ENCODE results near the gene NFXL1.

The NFXL1 gene

GRCh38 chr4:47798165-47798564 is 116.2 kb downstream of the NFXL1 start:
- FAIRE-seq (no peak), DNase-seq (ENCODE audit: insufficient read length, low spot score) (no peak)
- TF ChIP-seq, protein P1, sequence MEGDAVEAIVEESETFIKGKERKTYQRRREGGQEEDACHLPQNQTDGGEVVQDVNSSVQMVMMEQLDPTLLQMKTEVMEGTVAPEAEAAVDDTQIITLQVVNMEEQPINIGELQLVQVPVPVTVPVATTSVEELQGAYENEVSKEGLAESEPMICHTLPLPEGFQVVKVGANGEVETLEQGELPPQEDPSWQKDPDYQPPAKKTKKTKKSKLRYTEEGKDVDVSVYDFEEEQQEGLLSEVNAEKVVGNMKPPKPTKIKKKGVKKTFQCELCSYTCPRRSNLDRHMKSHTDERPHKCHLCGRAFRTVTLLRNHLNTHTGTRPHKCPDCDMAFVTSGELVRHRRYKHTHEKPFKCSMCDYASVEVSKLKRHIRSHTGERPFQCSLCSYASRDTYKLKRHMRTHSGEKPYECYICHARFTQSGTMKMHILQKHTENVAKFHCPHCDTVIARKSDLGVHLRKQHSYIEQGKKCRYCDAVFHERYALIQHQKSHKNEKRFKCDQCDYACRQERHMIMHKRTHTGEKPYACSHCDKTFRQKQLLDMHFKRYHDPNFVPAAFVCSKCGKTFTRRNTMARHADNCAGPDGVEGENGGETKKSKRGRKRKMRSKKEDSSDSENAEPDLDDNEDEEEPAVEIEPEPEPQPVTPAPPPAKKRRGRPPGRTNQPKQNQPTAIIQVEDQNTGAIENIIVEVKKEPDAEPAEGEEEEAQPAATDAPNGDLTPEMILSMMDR (IDR thresholded peaks at IDR 0.05; ENCODE audit: insufficient read depth, missing control alignments): no peak
